HG03095 (cell line): ENCODE measurements around the gene ANP32E.
A peak's percentile ranks its signal among the peaks of the same experiment; 100 is the strongest.

Experiments used
- ATAC-seq: cut with Tn5 transposase; IDR thresholded peaks from one replicate; pipeline ENCODE4 v1.9.1; 2021; ENCODE audit warnings: moderate library complexity; ENCODE audit not compliant: unreplicated experiment

The ANP32E gene

GRCh38 chr1:150235852-150236613 lies at the start of gene ANP32E:
Gene ANP32E, minus strand, starts transcription at chr1:150236112. Its CDS starts 326 bp downstream, at chr1:150235786.
- ATAC-seq, result peak; percentile 79

- ATAC-seq, result no peak
These were observed 47.3 kb upstream of the ANP32E start for GRCh38 chr1:150283260-150283659.

- no peak for ATAC-seq
These were observed 46.6 kb upstream of the ANP32E start for GRCh38 chr1:150282558-150282958.

GRCh38 chr1:150281758-150282557 lies 46.0 kb upstream of the ANP32E start, which contains the start of gene CIART:
Gene CIART, plus strand, starts transcription at chr1:150282554. Its CDS starts 714 bp downstream, at chr1:150283268.
- no peak for ATAC-seq

GRCh38 chr1:150281221-150281757 lies 45.4 kb upstream of the ANP32E start:
- ATAC-seq, result no peak

- no peak for ATAC-seq
These were observed 44.3 kb upstream of the ANP32E start for GRCh38 chr1:150280138-150280707.

- ATAC-seq, result no peak
These were observed 37.4 kb upstream of the ANP32E start for GRCh38 chr1:150273311-150273710.

- ATAC-seq, result no peak
These were observed 35.5 kb upstream of the ANP32E start for GRCh38 chr1:150271291-150271959.

GRCh38 chr1:150269451-150269850 lies 33.5 kb upstream of the ANP32E start:
- ATAC-seq, result no peak

GRCh38 chr1:150268705-150269403 lies 32.9 kb upstream of the ANP32E start, which contains the start of gene APH1A:
Gene APH1A, minus strand, starts transcription at chr1:150269016. Its CDS starts 206 bp downstream, at chr1:150268810.
- ATAC-seq, result peak; percentile 85

- ATAC-seq, result no peak
These were observed 32.4 kb upstream of the ANP32E start for GRCh38 chr1:150268340-150268704.

GRCh38 chr1:150267896-150268295 lies 32.0 kb upstream of the ANP32E start:
- ATAC-seq, result no peak

- no peak for ATAC-seq
These were observed 27.6 kb upstream of the ANP32E start for GRCh38 chr1:150263549-150263948.

GRCh38 chr1:150262388-150263320 lies 26.7 kb upstream of the ANP32E start:
- ATAC-seq, result no peak

- ATAC-seq, result no peak
These were observed 25.5 kb upstream of the ANP32E start for GRCh38 chr1:150261367-150261766.

- no peak for ATAC-seq
These were observed 24.1 kb upstream of the ANP32E start for GRCh38 chr1:150259758-150260669.

GRCh38 chr1:150259217-150259616 lies 23.3 kb upstream of the ANP32E start:
- no peak for ATAC-seq
